HG03039 (cell line): Measurements from ENCODE around the gene MCM7.

ENCODE experiments used
- ATAC-seq: cut with Tn5 transposase; IDR thresholded peaks from one replicate; pipeline ENCODE4 v1.9.1; 2021; ENCODE audit warnings: mild to moderate bottlenecking, moderate library complexity; ENCODE audit not compliant: unreplicated experiment

Gene MCM7

DNA sequence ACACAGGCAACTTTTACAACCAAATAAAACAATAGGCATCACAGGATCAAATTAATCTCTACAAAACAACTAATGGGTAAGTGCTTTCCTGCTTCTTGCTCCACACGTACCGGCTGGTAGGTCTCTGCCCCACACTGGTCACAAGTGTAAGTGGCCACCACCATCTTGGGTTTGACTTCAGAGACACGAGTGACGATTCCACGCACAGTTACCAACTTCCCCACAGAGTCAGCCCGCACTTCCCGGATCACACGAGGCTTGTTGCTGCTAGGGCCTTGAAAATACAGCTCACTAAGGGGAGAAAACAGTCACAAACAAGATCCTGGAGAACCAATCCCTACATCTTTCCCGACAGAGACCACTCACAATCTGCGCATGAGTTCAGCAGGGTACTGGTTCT, 2.3 kb downstream of the MCM7 start:
- no peak for ATAC-seq

- ATAC-seq = no peak
Observed at GRCh38 chr7:100095704-100096103, 5.5 kb downstream of the MCM7 start.

DNA sequence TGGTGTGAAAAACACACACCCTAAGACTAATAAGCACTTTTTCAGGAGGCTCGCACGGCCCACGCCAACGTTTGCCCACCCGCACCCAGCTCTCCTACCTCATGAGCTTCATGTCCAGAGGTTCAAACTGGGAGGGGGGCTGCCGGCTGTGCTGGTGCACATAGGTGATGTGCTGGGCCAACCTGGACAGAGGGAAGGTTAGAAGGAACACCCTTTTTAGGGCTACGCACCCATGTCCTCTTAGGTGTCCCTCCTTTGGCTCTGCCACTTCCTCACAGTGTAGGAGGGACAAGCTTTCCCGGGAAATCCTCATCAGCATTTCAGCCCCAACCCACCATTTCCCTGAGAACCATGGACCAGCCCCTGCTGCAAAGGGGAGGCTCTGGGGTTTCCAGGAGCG, 5.9 kb downstream of the MCM7 start:
- no peak for ATAC-seq

- no peak for ATAC-seq
Observed at GRCh38 chr7:100093925-100094486, 7.2 kb downstream of the MCM7 start.

- ATAC-seq = no peak
Observed at GRCh38 chr7:100093498-100093897, 7.7 kb downstream of the MCM7 start.

DNA sequence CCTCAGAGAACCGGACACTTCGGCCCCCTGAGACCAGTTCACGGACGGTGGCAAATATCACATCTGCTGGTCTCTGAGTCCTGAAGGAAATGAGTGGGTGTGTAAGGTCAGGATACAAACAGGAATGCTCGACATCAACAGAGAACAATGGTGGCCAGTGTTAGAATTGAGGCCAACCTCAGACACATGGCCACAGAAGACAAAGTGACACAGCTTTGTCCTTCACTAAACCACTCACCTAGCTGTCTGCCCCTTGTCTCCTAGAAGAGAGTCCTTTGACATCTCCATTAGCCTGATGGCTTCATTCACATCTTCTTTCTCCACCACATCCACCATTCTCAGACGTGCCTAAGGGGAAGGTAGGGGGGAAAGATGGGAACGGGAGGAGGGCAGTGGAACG, 8.1 kb downstream of the MCM7 start:
- no peak for ATAC-seq

DNA sequence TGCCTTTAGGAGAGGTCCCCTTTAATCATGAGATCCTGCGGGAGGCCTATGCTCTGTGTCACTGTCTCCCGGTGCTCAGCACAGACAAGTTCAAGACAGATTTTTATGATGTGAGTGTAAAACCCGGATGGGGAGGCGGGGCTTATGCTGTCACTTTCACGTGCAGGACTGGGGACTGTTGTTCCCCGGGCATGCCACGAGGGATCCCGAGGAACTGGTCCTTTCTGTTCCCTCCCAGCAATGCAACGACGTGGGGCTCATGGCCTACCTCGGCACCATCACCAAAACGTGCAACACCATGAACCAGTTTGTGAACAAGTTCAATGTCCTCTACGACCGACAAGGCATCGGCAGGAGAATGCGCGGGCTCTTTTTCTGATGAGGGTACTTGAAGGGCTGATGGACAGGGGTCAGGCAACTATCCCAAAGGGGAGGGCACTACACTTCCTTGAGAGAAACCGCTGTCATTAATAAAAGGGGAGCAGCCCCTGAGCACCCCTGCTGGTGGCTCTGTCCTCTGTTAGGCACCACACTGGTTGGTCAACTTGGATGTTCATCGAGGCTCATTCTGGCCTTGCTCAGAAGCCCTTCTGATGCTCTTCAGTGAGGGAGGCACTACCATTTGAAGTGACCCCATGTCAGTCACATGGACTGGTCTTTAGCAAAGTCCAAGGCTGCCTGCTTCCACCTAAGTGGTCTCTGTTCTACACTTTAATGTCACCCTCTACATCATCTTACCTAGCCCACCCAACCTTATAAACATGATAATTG, 9.6 kb downstream of the MCM7 start:
- no peak for ATAC-seq

- no peak for ATAC-seq
Observed at GRCh38 chr7:100090527-100091410, 10.4 kb downstream of the MCM7 start.

DNA sequence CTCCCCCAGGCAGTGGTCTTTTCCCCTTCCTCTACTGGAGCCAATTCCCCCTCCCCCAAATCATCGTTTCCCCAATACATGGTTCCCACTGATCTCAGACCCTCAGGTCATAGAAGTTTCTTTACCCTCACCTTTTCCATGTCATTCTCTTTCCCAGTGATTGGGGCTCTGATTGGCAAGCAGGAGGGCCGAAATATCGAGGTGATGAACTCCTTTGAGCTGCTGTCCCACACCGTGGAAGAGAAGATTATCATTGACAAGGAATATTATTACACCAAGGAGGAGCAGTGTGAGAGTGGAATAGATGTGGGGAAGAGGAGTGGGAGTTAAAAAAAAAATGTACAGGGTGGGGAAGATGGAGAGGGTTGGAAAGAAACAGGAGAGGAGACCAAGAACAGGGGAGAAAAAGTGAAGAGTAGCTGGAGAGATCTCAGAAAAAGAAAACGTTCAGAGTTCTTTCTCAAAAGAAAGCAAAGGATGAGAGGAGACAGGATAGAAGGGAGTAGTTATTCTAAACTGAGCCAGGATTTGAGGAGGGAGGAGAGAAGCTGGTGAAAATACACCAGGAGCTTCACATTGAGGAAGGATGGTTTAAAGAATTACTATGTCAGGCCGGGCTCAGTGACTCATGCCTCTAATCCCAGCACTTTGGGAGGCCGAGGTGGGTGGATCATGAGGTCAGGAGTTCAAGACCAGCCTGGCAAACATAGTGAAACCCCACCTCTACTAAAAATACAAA, 11.6 kb downstream of the MCM7 start:
- no peak for ATAC-seq

GRCh38 chr7:100088621-100089457, 12.4 kb downstream of the MCM7 start, which contains the start of gene COPS6:
COPS6 (plus strand) TSS chr7:100088969; CDS start chr7:100088991, 22 bp downstream.
- ATAC-seq = peak; percentile 52

GRCh38 chr7:100088095-100088620, 13.0 kb downstream of the MCM7 start:
- no peak for ATAC-seq

- no peak for ATAC-seq
Observed at GRCh38 chr7:100087055-100087750, 14.0 kb downstream of the MCM7 start.

GRCh38 chr7:100085515-100085914, 15.7 kb downstream of the MCM7 start:
- no peak for ATAC-seq

- peak; percentile 0 for ATAC-seq
Observed at GRCh38 chr7:100082978-100083377, 18.2 kb downstream of the MCM7 start.

GRCh38 chr7:100081535-100082102, 19.6 kb downstream of the MCM7 start, which contains the start of gene ZNF3:
ZNF3 (minus strand) TSS chr7:100081723; CDS start chr7:100077357, 4,366 bp downstream.
- ATAC-seq = peak; percentile 78

GRCh38 chr7:100080907-100081534, 20.2 kb downstream of the MCM7 start:
- no peak for ATAC-seq

DNA sequence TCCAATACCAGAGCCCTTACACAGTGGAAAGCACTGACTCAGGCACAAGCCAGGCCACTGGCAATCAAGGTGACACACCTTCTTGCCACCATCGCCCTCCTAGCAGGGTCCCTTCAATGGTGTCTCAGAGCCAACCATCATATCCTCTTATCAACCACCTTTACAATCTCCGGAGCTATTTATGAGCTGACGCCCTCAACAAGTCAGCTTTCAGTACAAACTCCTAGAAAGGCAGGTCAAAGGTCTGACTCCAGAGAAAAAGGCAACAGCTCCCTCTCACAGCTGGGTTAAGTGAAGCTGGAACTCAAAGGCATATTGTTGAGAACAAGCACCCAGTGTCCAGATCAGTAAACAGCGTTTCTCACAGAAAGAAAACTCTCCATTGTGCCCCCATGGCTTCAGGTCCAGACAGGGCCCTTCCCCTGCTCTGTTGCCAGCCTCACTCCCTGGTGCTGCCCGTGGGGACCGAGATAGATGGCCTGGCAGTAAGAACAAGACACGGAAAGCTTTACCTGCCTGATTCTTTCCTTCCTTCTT, 22.1 kb downstream of the MCM7 start:
- no peak for ATAC-seq

- no peak for ATAC-seq
Observed at GRCh38 chr7:100077205-100077604, 24.0 kb downstream of the MCM7 start.
